ENCODE results near the gene MLLT10.
A peak's percentile ranks its signal among the peaks of the same experiment; 100 is the strongest.
"Not testable (repeated sequence)": the region's sequence is repeated elsewhere in the genome, so short reads cannot be mapped to it uniquely, and the experiment has no call there.

MLLT10 gene

GRCh38 chr10:21534280-21534586 is 201 bp downstream of the MLLT10 start:
- Histone ChIP-seq H3K9me3 (replicated peaks in 1 of 11) (no peaks in the 10 kb centered on the region), H3K4me1 (peaks cover 8 to 46% (median 35%) of the 10 kb centered on the region in 10 experiments; a peak in 19 of 20 replicates), H3K27ac (peak overlapping the region; percentile 55 to 87 (median 77); a peak in 21 of 22 replicates), H3K4me3 (peak overlapping the region; percentile 73 to 92 (median 88)), H4K20me1 (peaks cover 24 to 43% (median 37%) of the 10 kb centered on the region in 11 experiments; a peak in 19 of 22 replicates), H3K4me2 (peak overlapping the region in 6 of 11 experiments; percentile 76 to 93 (median 82); a peak in 7 of 22 replicates), H3K36me3 (peaks cover 13 to 32% (median 26%) of the 10 kb centered on the region in 11 experiments), H3K27me3 (peaks cover 33 to 45% (median 39%) of the 10 kb centered on the region in 11 experiments), H3K9ac (peak overlapping the region; percentile 82 to 88 (median 86))
- no peak for TF ChIP-seq Cebpa-rat (IDR thresholded peaks at IDR 0.05)

DNA sequence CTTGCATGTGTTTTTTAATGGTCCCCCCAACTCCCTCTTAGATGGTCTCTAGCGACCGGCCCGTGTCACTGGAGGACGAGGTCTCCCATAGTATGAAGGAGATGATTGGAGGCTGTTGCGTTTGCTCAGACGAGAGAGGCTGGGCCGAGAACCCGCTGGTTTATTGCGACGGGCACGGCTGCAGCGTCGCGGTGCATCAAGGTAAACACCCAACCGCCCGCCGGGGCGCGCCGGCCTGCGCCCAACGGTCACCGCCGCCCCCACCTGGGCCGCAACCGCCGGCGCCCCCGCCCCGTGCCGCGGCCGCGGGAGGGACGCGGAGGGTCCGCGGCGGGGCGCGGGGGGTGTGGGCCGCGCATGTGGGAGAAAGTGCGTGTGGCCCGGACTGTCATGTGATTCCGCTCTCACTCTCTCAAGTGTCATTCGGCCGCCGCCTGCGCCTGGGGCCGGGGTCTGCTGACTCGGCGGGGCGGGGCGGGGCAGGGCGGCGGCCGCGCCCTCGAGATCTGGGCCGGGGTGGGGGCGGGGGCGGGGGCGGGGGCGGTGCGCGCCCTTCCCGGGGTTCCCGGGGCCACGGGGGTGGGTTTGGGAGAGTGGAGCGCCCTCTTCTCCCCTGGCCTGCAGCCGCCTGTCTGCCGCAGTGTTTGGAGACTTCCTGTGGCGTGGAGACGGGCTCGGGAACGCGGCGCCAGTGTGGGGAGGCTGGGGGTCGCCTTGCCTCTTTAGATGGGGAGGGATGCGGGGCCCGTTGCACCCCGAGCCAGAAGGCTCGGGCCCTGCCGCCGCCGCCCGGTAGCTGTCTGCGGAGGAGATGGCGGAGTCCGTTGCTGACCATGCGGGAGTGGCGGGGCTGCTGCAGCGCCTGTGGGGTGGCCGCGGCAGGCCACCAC is 817 bp downstream of the MLLT10 start:
- peaks cover 19 to 38% (median 32%) of the 10 kb centered on the region in 11 experiments for H3K36me3 ChIP-seq
- H4K20me1 ChIP-seq, result peaks cover 24 to 44% (median 39%) of the 10 kb centered on the region in 11 experiments; a peak in 19 of 22 replicates
- TF ChIP-seq Cebpa-rat (IDR thresholded peaks at IDR 0.05), result no peak
- H3K9me3 ChIP-seq (replicated peaks in 1 of 11), result no peaks in the 10 kb centered on the region
- peak overlapping the region; percentile 82 to 88 (median 86) for H3K9ac ChIP-seq
- H3K4me3 ChIP-seq, result peak overlapping the region; percentile 73 to 92 (median 88)
- peak overlapping the region; percentile 84 to 97 (median 91) for H3K4me2 ChIP-seq
- peak overlapping the region; percentile 59 to 87 (median 77); a peak in 21 of 22 replicates for H3K27ac ChIP-seq
- peaks cover 27 to 39% (median 32%) of the 10 kb centered on the region in 11 experiments for H3K27me3 ChIP-seq
- peaks cover 8 to 49% (median 35%) of the 10 kb centered on the region in 10 experiments; a peak in 19 of 20 replicates for H3K4me1 ChIP-seq

GRCh38 chr10:21535494-21535965 is 1.5 kb downstream of the MLLT10 start:
- Histone ChIP-seq H3K4me1 (peaks cover 8 to 49% (median 35%) of the 10 kb centered on the region in 10 experiments; a peak in 19 of 20 replicates), H3K9ac (peak overlapping the region in 10 of 11 experiments; percentile 48 to 88 (median 76); a peak in 19 of 22 replicates), H3K27me3 (peaks cover 20 to 32% (median 26%) of the 10 kb centered on the region in 11 experiments), H3K27ac (peak overlapping the region in 5 of 11 experiments; percentile 38 to 58 (median 42); a peak in 5 of 22 replicates), H3K9me3 (replicated peaks in 1 of 11) (no peaks in the 10 kb centered on the region), H3K4me2 (peak overlapping the region; percentile 84 to 97 (median 91)), H3K4me3 (peak overlapping the region; percentile 45 to 92 (median 88)), H3K36me3 (peaks cover 26 to 45% (median 39%) of the 10 kb centered on the region in 11 experiments), H4K20me1 (peaks cover 24 to 50% (median 39%) of the 10 kb centered on the region in 11 experiments; a peak in 19 of 22 replicates)
- no peak for TF ChIP-seq Cebpa-rat (IDR thresholded peaks at IDR 0.05)

DNA sequence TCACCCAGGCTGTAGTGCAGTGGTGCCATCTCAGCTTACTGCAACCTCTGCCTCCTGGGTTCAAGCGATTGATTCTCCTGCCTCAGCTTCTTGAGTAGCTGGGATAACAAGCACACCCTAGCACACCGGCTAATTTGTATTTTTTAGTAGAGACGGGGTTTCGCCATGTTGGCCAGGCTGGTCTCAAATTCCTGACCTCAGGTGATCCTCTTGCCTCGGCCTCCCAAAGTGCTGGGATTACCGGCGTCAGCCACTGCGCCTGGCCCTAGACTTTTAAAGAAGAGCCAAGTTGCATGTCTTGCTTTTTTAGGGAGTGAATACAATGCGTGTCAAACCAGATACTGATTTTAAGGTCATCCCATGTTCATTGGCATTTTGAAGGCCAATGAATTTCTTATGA is 1.9 kb downstream of the MLLT10 start:
- peak overlapping the region in 2 of 10 experiments; percentile 86 to 90; a peak in 2 of 20 replicates for H3K4me3 ChIP-seq

DNA sequence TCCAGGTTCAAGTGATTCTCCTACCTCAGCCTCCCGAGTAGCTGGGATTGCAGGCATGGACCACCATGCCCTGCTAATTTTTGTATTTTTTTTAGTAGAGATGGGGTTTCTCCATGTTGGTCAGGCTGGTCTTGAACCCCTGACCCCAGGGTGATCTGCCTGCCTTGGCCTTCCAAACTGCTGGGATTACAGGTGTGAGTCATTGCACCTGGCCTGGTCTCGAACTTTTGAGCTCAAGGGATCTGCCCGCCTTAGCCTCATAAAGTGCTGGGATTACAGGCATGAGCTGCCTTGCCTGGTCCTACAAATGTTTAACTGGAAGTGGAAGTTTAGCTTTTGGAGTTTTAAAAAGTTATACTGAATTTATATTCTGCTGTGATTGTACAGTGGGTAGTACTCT is 2.8 kb downstream of the MLLT10 start:
- 0 out of 22 replicates have a peak overlapping the region, but pooled peaks of 1 of the 11 experiments have one; percentile 9 for H3K4me2 ChIP-seq
- peaks cover 33 to 55% (median 39%) of the 10 kb centered on the region in 11 experiments; a peak in 19 of 22 replicates for H4K20me1 ChIP-seq
- peaks cover 8 to 49% (median 36%) of the 10 kb centered on the region in 10 experiments; a peak in 19 of 20 replicates for H3K4me1 ChIP-seq
- H3K27me3 ChIP-seq, result peaks cover 11 to 19% (median 16%) of the 10 kb centered on the region in 11 experiments
- H3K27ac ChIP-seq, result no peak overlapping the region
- H3K9ac ChIP-seq, result no peak overlapping the region
- TF ChIP-seq Cebpa-rat (IDR thresholded peaks at IDR 0.05), result no peak
- H3K9me3 ChIP-seq (replicated peaks in 1 of 11), result no peaks in the 10 kb centered on the region
- H3K36me3 ChIP-seq, result peaks cover 39 to 59% (median 53%) of the 10 kb centered on the region in 11 experiments
- H3K4me3 ChIP-seq, result no peak overlapping the region

More for the DNA sequence above, 1.9 kb downstream of the MLLT10 start:
- Histone ChIP-seq H3K27me3 (peaks cover 16 to 28% (median 21%) of the 10 kb centered on the region in 11 experiments), H4K20me1 (peaks cover 24 to 53% (median 39%) of the 10 kb centered on the region in 11 experiments; a peak in 19 of 22 replicates), H3K4me1 (peaks cover 8 to 49% (median 36%) of the 10 kb centered on the region in 10 experiments; a peak in 19 of 20 replicates), H3K4me2 (peak overlapping the region in 10 of 11 experiments; percentile 87 to 97 (median 92); a peak in 15 of 22 replicates), H3K36me3 (peaks cover 30 to 50% (median 44%) of the 10 kb centered on the region in 11 experiments)
- not testable (repeated sequence) for H3K9me3 ChIP-seq (replicated peaks in 1 of 11); H3K27ac ChIP-seq; H3K9ac ChIP-seq

GRCh38 chr10:21540701-21541100 is 6.7 kb downstream of the MLLT10 start:
- not testable (repeated sequence) for H3K27ac ChIP-seq, H3K4me2 ChIP-seq, H3K9ac ChIP-seq, H3K27me3 ChIP-seq, H3K4me3 ChIP-seq
- Histone ChIP-seq H4K20me1 (peaks cover 28 to 58% (median 38%) of the 10 kb centered on the region in 11 experiments; a peak in 19 of 22 replicates), H3K4me1 (peaks cover 0 to 33% (median 21%) of the 10 kb centered on the region in 10 experiments; a peak in 17 of 20 replicates), H3K36me3 (peaks cover 77 to 97% (median 91%) of the 10 kb centered on the region in 11 experiments), H3K9me3 (replicated peaks in 1 of 11) (peaks cover 0 to 12% (median 8%) of the 10 kb centered on the region in 11 experiments; a peak in 10 of 22 replicates)

DNA sequence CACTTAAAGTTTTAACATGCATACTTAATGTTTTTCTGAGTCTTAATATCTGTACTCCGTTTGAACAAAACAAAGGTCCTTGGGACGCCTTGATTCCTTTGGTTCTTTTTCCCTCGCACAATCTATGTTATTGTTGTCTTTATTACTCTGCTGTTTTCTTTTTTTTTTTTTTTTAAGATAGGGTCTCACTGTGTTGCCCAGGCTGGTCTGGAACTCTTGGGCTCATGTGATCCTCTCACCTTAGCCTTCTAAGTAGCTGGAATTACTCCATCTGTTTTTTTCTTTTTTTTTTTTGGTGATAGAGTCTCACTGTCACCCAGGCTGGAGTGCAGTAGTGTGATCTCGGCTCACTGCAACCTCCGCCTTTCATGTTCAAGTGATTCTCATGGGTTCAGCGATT is 13.2 kb downstream of the MLLT10 start:
- no peak overlapping the region for H3K9ac ChIP-seq
- H3K4me3 ChIP-seq, result no peak overlapping the region
- no peaks in the 10 kb centered on the region for H3K27me3 ChIP-seq
- no peak overlapping the region for H3K27ac ChIP-seq
- H3K4me2 ChIP-seq, result no peak overlapping the region
- H3K4me1 ChIP-seq, result no peaks in the 10 kb centered on the region
- peaks cover 0 to 76% (median 23%) of the 10 kb centered on the region in 11 experiments; a peak in 14 of 22 replicates for H4K20me1 ChIP-seq
- TF ChIP-seq Cebpa-rat (IDR thresholded peaks at IDR 0.05), result no peak
- H3K36me3 ChIP-seq, result peaks cover 91 to 100% (median 97%) of the 10 kb centered on the region in 11 experiments
- H3K9me3 ChIP-seq (replicated peaks in 1 of 11), result peaks cover 0 to 12% (median 8%) of the 10 kb centered on the region in 11 experiments; a peak in 10 of 22 replicates

GRCh38 chr10:21552638-21553037 is 18.6 kb downstream of the MLLT10 start:
- Histone ChIP-seq H3K36me3 (peaks cover 92 to 100% (median 97%) of the 10 kb centered on the region in 11 experiments), H3K4me2 (no peak overlapping the region)

More at GRCh38 chr10:21552638-21553037, 18.6 kb downstream of the MLLT10 start:
- no peaks in the 10 kb centered on the region for H3K27me3 ChIP-seq
- H4K20me1 ChIP-seq, result peaks cover 0 to 69% (median 17%) of the 10 kb centered on the region in 11 experiments; a peak in 14 of 22 replicates
- H3K9me3 ChIP-seq (replicated peaks in 1 of 11), result no peaks in the 10 kb centered on the region
- no peak overlapping the region for H3K9ac ChIP-seq
- no peak for TF ChIP-seq Cebpa-rat (IDR thresholded peaks at IDR 0.05)
- H3K4me3 ChIP-seq, result no peak overlapping the region
- no peak overlapping the region for H3K27ac ChIP-seq
- peaks cover 0 to 17% (median 0%) of the 10 kb centered on the region in 10 experiments; a peak in 5 of 20 replicates for H3K4me1 ChIP-seq

All from BLaER1 treated with 17β-estradiol and CSF1 and Interleukin-3, amounts not matched to agents 10 nM and 100 nM (cell line).